GM18507 (cell line): ENCODE measurements around the gene ADAMTS15.

Experiments
- DNase-seq: peaks from one replicate; pipeline ENCODE4 v3.0.0; 2011; ENCODE audit warnings: low read depth; ENCODE audit not compliant: insufficient read length; ENCODE audit errors: extremely low spot score
- FAIRE-seq: peaks from 2 replicates; lab custom pipeline; 2011; peaks lifted over from hg19 to GRCh38; lab: Jason Lieb, UNC

Gene ADAMTS15

DNA sequence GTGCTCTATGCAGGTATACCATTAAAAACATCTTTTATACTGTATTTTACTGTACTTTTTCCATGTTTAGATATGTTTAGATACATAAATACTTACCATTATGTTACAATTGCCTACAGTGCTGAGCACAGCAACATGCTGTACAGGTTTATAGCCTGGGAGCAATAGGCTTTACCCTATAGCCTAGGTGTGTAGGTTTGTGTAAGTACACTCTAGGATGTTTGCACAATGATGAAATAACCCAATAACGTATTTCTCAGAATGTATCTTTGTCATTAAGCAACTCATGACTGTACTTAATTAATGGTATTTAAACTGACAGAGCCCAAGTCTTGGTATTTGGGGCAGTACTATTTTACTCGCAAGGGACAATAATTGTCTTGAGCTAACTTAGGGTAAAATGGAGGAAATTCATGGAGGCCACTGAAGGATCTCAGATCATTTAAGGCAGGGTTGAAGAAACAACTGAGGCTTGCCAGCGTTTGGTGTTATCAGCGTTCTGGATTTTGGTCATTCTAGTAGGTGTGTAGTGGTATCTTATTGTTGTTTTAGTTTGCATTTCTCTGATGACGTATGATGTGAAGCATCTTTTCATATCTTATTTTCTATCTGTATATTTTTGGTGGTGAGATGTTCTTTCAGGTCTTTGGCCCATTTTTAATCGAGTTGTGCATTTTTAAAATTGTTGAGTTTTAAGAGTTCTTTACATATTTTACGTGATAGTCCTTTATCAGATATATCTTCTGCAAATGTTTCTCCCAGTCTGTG, 42.4 kb downstream of the ADAMTS15 start:
- no peak for DNase-seq
- no peak for FAIRE-seq

DNA sequence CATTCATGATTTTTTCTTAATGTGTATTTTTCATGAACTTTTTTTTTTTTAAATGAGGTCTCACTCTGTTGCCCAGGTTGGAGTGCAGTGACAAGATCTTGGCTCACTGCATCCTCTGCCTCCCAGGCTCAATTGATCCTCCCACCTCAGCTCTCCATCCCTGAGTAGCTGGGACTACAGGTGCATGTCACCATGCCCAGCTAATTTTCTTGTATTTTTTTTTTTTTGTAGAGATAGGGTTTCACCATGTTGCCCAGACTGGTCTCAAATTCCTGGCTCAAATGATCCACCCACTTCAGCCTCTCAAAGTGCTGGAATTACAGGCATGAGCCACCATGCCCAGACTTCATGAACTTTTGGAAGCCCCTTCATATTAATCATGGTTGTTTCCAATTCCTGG, 49.7 kb downstream of the ADAMTS15 start:
- DNase-seq (no peak), FAIRE-seq (no peak)

DNA sequence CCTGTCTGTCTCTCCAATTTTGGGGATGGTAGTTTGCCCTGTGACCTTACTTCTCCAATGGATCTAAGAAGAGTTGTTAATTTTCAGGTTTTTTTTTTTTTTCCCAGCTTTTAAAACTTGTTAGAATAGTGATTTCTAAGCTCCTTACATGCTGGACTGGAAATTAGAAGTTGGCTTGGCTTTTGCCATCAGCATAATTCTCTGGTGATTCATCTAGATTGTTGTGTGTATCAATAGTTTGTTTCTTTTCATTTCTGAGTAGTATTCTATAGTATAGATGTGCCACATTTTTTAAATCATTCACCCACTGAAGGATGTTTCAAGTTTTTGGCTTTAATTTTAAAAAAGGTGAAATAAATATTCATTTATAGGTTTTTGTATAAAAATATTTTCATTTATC, 51.4 kb downstream of the ADAMTS15 start:
- no peak for FAIRE-seq
- no peak for DNase-seq

DNA sequence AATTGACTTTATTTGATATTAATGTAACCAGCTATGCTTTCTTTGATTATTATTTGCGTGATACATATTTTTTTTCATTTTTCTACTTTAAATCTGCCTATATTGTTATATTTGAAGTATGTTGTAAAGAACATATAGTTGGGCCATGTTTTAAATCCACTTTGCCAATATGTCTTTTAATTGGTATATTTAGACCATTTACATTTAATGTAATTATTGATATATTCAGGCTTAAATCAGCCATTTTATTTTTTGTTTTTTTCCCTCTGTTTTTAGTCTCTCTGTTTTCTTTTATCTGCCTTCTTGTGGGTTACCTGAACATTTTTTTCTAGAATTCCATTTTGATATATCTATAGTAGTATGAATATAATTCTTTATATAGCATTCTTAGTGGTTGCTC, 55.9 kb downstream of the ADAMTS15 start:
- DNase-seq (no peak), FAIRE-seq (no peak)

DNA sequence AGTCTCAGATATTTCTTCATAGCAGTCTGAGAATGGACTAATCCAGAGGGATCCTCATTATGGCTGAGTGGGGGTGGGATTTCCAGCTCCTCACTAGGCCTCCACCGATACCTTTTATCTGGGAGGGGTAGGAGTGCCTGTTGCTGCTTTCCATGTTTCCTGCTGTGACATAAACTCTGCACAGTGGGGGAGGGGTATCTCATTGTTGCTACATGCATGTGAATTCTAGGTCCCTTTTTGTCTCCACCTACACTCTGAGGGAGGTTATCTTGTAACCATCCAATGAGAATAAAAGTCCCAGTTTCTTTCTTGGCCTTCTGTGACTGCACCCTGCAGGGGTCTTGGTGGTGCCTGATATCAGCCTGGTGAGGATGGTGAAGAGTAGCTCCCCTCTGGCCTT, 60.5 kb downstream of the ADAMTS15 start:
- no peak for FAIRE-seq
- DNase-seq: no peak

DNA sequence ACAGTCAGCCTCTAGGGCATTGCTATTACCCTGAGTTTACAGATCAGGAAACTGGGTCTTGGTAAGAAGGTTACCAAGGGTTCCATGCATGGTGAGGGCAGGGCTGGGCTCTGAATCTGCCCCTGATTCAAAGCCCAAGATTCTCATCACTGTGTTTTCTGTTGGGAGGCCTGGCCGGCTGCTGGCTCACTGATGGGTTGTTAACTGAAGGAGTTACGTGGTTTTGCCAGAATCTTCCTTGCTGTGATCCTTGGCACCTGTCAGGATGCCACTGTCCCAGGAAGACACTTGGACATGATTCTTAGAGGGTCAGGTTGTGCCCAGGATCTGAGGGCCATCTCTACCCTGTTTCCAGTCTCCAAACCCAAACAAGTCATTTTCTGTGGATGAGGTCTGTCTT, 61.5 kb downstream of the ADAMTS15 start:
- FAIRE-seq: no peak
- no peak for DNase-seq

DNA sequence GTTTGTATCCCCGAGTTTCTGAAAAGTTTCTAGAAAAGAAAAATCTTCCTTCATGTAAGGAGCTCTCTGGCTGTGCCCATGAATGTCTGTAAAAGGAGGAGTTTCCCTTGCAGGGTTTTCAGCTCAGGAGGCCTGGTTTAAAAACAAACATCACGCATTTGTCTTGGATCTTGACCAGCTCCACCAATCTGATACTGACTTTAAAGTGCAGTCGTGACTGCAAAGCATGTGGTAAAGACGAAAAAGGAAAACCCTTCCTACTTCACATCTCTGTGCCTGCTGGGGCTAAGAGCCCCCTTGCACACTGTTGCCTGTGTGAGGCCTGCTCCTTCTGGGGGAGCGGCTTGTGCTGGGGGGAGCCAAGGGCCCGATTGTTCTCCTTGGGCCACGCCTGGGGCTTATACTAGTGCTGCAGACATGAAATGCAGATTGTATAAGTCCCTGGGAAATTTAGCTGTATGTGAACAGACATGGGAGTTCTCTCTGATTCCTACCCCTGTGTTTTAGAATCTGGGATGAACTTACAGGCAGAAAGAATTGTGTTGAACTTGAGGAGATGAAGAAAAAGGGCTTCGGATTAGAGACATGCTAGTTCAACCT, 62.1 kb downstream of the ADAMTS15 start:
- no peak for FAIRE-seq
- no peak for DNase-seq

DNA sequence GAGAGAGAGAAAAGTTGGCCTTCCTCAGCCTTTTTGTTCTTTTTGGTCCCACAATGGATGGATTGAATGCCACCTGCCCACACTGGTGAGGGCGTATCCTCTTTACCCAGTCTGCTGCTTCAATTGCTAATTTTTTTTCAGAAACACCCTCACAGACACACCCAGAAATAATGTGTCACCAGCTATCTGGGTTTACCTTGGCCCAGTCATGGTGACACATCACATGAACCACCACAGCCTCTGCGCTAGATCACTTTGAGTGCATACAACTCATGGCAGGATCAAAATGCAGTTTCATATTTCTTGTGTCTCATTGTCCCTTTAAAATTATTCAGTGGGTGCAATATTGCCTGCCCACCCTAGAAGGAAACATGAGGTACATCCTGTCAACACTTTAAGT, 63.3 kb downstream of the ADAMTS15 start:
- FAIRE-seq: no peak
- DNase-seq: no peak

DNA sequence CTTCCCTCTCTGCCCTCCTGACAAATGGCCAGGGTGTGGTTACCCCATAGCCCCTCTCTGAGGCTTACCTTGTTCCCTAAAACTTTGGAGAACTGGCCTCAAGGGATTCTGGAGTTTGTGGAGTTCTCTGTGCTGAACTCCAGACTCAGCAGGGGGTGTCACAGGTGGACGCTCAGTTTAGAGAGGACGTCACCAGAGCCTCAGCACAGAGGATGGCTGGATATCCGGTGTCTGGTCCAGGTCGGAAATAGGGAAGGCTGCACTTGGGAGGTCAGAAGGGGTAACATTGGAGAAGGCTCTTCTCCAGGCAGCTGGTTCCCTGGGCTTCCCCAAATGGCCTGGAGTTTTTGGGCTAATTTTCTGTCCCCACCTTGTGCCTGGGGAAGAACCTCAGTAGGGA, 64.2 kb downstream of the ADAMTS15 start:
- DNase-seq (no peak), FAIRE-seq (no peak)

DNA sequence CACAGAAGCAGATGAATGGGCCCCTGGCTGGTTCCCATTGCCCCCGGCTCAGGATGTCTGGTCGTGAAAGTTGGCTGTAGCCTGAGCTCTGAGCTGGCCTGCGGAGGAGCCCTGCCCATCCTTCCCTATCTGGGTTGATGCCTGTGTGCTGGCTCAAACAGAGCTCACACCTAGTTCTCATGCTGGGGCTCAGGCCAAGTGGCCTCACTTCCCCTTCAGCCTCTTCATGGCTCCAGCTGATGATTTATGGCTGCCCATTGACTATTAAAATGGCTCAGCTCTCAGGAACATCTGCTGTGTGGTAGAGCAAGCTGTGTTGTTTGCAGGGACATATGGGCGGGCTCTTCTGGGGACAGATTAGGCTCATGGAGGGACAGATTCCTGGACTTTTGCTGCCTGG, 64.7 kb downstream of the ADAMTS15 start:
- DNase-seq: no peak
- FAIRE-seq: no peak

DNA sequence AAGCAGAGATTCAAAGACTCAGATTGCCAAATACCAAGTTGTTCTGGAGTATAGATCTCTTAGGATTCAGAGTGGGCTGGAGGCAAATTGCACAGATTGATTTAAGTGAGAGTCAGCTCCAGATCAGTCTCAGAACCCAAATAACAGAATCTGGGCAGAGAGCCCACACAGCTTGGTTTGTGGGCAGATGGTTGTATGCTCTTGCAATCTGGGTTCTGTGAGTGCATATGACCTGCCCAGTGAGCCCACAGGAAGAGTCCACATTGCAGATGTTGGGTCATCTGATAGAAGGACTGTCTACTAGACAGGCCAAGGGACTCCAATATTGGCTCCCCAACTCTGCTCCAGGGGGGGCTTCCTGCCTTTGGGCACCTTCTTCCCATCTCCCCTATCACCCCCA, 65.9 kb downstream of the ADAMTS15 start:
- FAIRE-seq (no peak), DNase-seq (no peak)

DNA sequence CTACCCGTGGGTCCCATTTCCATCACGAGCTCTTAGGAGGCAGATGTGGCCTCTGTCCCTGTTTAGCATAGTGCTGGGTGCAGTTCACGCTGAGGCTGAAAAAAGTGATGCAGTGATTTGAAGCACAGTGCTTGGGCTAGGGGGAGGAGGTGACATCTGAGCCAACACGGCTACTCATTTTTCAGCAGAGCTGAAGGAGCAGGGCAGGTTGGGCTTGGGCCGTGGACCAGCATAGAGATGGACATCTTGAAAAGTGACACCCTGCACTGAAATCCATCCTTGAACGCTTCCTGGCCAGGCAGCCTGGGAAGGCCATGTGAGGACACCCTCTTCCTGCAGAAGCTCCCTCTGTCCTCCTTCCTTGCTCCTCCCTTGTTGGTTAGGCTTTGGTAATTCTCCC, 66.4 kb downstream of the ADAMTS15 start:
- no peak for FAIRE-seq
- DNase-seq: no peak

DNA sequence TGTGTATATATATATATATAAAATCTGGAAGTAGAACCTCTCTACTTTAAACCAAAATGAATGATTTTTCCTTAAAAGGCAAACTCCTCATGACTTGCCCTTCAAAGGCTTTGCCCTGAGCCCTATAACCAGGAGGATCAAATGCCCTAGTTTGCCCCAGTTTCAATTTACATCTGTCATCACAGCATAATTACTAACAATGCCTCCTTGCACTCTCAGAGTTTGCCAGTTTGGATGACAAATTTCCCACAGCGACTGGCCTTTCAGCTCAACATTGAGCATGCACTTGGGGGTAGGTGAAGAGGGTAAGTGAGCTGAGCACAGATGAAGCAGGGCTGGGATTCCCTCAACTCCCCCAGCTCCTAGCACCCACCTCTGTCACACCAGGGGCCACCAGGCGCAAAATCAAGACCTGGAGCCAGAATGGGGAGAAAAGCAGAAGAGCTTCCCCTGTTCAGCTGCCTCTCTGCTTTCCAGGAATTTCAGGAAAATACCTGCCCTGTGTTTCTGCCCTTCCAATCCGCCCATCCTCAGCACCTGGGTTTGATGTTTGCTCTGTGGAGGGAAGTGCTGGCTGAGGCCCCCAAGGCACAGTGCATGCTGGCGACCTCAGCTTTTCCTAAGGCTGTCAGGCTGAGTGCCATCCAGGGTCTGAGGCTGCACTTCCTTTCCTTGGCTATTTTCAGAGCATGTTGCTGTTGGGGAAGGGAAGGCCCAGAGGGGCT, 67.5 kb downstream of the ADAMTS15 start:
- FAIRE-seq (no peak), DNase-seq (no peak)

DNA sequence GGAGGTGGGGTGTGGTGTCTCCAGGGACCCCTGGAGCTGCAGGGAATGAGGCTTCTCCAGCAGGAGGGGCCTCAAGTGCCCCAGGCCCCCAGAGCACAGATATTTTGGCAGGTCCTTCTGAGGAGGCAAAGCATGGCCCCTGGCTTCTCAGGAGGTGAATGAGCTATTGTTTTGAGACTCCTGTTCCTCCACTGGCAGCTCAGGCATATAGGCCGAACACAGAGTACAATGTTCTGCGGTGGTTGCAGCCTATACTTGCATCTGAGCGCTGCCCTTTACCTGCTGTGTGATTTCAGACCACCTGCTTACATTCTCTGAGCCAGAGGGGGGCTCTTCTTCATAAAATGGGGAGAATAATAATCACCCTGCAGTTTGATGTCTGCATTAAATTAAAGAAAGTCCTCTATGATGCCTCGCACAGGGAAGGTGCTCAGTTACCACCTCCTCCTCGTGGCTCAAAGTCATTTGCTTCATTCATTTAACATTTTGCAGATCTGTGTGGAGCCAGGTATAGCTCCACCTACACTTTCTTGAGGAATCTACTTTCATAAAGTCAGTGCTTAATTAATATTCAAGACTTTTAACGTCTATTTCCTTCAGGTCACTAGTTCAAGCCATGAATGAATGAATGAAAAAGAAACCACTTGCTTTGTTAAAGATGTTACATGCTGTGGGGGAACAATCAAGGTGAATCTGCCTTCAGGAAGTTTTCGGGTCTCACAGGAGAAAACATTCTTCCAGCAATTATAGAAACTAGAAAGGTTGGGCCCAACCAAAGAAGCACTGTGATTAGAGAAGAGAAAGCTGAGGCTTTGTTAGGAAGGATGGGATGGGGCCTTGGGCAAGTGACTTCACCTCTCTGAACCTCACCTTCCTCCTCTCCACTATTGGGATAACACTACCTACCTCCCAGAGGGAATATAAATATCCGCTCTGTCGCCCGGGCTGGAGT, 68.4 kb downstream of the ADAMTS15 start:
- FAIRE-seq (no peak), DNase-seq (no peak)

DNA sequence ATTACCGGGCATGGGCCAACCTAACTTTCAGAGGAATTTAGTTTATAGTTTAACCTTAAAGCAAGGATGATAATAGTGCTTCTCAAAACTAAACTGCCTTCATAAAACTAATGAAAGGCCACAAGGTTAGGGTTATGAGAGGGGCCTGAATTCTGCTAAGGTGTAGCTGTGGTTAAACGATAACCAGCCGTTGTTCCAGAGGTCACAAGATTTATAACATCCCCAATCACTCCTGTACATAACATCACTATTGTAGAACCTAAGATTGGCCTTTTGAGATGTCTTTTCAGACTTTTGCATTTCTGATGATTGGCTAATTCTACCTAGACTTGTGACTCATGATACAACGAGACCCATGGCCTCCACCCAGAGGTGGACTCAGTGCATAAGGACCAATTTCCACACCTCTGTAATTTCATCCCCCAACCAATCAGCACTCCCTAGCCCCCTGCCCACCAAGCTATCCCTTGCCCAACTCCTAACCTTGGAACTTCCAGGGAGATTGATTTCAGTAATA, 69.8 kb downstream of the ADAMTS15 start:
- DNase-seq (no peak), FAIRE-seq (no peak)

DNA sequence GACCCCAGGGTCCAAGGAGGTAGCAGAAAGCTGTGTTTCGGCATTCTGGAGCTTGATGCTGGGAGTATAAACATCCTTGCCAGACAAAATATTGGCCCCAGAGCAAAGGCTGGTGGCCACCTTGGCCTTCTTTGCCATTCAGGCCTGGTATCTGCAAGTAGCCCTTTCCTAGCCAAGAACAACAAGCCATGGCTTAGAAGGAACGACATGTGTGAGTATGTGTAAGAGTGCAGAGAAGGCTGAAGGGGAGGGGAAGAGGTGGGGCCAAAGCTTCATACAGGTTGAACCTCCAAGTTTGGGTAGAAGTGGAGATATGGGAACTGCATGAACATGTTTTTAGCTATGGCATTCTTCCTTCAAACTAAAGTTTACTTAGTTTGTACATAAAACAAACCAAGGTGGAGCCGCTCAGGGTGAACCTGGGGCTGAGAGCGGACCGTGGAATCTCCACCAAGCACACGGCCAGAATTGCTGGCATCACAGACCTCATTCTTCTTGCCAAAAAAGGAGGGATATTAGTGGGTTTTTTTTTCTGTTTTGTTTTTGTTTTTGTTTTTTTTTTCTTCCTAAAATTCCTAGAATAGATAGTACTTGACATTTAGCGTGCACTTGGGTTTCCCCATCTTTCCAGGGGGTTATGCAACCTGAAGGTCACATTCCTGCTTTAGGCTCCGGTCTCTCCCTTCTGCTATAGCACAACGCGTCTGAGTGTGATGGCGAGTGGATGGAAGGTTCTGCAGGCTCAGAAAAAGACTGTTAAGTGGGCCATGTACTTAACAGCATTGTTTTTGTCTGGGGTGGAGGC, 70.9 kb downstream of the ADAMTS15 start:
- DNase-seq (no peak), FAIRE-seq (no peak)

DNA sequence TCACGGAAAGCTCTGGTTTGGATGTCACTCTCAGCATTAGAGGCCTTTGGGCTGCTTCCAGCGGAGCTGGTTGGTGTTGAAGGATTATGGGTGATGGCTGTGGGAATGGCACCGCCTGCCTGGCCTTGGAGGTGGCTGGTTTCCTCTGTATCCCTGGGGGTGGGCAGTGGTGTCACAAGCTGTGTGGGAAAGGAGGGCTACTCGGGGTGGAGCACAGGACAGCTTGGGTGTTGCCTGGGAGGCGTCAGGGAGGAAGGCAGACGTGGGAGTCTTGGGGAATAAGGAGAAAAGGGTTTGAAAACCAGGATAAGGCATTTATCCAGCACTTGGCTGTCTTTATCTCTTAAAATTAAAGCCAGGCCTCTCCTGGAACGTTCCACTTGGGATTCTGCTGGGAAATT, 71.8 kb downstream of the ADAMTS15 start:
- DNase-seq (no peak), FAIRE-seq (no peak)

DNA sequence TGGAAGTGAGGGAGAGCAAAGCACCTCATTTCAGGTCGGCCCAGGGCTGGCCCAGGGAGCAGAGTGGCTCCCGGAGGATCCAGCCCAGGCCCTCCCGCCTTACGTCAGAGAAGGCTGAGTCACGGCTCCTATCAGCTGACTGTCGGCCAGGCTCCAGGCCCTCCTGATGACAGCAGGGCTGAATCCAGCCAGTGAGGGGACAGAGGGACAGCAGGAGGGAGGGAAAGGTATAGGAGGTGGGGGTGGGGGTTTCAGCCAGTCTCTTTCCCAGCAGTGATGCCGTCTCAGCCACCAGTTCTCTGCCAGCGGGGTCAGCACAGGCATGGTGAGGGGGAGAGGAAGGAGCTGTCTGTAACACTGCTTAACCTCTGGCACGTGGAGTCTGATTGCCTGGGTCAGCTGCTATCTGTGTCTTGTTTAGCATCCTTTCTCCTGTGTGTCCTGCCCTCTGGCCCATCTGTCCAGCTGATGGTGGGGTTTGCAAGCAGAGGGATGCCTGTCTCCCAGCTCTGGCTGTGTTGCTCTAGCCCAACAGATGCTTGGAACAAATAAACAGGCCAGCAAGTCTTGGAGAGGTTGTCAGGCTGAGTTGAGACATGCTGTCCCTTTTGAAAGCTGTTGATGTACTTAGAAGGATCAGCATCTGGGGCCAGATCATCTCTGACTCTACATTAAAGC, 74.0 kb downstream of the ADAMTS15 start:
- FAIRE-seq (no peak), DNase-seq (no peak)
